Activated CD4-positive, CD25-positive, alpha-beta regulatory T cell treated with anti-CD3 and anti-CD28 coated beads, Interleukin-2, amount 50 U/mL, for 24 hours (primary cell): ENCODE data around the gene TMEM95.

Experiments used
- ATAC-seq, 2 donors: fragments of 150-1000 bp; cut with Tn5 transposase; one replicate each; pipeline ENCODE4 v1.10.0; 2021; ENCODE audit warnings: mild to moderate bottlenecking in 1 of 2, moderate library complexity in 1 of 2

TMEM95 gene

DNA sequence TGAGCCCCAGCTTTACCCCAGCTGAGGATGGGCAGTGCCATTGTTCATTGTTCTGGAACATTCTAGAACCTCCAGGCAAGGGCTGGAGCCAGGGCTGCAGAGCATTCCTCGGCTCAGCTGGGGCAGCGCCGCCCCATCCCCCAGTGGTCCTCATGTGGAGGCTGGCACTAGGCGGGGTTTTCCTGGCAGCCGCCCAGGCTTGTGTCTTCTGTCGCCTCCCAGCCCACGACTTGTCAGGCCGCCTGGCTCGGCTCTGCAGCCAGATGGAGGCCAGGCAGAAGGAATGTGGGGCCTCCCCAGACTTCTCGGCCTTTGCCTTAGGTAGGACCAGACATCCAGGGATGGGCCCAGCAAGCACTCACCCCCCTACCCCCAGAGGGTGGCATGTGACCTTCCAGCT is at the start of gene TMEM95:
TSS of gene TMEM95 (plus strand) at position 104 of the 400 bp plus-strand sequence. CDS start at position 153, 49 bp downstream.
- ATAC-seq, result no peak

DNA sequence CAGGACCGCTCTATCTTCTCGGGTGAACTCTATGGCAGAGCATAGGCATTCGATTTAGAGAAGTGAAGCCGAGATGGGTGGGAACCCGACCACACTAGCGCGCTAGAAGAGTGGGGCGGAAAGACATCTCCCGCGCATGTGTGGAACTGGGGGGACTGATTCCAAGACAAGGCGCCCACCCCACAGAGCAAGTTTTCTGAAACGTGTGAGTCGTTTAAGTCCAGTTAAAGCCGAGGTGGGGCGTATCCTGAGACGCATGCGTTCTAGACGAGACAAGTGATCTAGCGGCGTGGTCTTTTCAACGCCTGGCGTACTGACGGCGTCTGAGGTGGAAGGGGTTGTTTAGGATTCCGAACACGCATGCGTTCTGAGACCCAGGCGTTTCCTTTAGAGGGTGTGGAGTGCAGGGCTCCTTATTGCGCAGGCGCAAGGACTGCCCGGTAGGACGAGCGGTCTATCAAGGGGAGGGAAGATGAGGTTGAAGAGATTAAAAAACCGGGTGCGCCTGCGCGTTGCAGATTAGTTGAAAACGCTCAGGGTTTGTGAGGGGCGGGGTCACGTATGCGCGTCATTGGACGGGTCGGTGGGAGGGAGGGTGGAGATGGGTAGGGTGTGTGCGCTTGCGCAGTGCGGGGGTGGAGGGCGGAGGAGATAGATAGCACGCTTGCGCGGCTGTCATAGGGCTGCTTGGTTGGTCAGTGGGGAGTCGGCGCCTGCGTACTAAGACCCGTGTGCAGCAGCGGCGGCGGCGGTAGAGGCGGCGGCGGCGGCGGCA is 47.9 kb upstream of the TMEM95 start, which contains the start of gene EIF5A:
TSS of gene EIF5A (plus strand) at position 718 of the 775 bp plus-strand sequence. CDS start 2,008 bp downstream, outside the sequence.
- peak; percentile 71 to 72 for ATAC-seq

- peak in 1 of 2 donors; percentile 2 for ATAC-seq
These were observed 47.0 kb upstream of the TMEM95 start for GRCh38 chr17:7307686-7308624.

DNA sequence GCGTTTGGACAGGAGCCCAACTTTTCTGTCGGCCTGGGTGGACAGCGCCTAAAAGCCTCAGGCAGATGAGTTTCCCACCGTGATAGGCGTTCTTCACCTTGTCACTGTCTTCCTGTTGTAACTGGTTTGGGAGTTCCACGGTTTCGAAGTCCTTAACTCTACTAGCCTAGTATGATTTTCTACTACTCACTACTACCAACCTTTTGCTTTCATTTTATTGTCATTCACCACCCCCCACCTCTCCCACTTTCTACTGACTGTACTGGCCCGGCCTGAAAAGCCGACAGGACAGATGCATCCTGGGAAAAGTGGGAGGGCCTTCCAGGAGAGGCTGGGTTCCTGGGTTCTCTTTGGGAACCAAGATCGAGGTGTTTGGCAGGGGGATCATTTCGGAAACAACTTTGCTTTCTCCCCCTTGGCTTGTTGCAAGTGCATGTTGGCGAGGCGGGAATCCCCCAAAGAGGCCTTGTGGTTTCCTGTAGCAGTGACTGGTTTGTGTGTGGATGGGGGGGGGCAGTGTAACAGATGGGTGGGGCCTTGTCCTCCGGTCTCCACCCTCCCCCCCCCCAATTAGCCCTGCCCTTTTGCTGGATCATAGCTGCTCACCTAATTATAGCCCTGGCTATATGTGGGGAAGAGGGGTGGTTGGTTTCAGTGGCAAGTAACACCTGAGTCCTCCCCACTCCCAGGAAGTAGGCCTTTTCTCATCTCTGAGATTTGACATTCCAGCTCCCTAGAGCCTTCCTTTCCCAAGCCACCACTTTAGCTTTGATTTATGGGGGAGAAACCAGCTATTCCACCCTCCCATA is 46.1 kb upstream of the TMEM95 start:
- peak; percentile 40 to 48 for ATAC-seq

- no peak for ATAC-seq
These were observed 45.3 kb upstream of the TMEM95 start for GRCh38 chr17:7309628-7310027.

DNA sequence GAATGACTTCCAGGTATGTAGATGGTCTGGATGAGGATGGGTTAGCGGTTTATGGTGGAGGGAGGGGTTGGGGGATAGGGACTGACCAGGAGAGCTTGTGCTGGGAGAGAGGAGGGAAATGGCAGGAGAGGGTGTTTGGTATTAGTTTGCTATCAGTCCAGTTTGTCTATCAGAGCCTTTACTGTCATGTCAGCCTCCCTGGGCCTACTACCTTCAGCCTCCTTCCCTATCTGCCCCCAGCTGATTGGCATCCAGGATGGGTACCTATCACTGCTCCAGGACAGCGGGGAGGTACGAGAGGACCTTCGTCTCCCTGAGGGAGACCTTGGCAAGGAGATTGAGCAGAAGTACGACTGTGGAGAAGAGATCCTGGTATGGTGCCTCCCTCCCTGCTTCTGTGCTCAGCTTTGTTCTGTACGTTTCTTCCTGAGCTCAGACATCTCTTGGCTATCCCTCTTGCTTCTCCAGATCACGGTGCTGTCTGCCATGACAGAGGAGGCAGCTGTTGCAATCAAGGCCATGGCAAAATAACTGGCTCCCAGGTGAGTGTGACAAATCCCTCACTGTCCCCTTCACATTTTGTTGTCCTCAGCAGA is 43.7 kb upstream of the TMEM95 start:
- no peak for ATAC-seq

DNA sequence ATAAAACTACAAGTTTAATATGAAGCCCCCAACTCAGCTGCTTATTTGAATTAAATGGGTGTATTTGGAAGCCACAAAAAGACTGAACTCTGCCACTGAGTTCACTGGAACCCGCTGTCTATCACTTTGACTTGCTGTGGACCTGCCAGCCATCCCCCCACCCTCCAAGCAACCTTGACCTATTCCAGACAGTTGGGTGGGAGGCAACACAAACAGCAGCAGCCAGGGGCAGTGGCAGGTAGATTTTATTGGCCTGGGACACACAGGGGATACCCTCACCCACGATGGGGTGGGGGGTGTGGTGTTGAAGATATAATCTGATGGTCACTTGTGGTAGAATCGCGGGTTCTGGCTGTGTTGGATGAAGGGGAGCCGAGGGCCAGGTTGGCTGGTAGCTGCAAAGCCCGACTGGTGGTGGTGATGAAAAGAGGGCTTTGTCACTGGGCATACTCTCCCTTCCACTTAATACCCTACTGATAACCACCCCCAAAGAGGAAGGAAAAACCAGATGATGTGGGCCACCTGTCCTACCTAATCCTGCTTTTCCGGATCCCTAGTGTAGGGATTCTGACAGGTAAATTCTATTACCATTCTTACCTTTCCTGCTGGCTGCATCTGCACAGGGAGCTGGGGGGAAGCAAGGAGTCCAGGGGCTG is 42.4 kb upstream of the TMEM95 start:
- ATAC-seq, result no peak

DNA sequence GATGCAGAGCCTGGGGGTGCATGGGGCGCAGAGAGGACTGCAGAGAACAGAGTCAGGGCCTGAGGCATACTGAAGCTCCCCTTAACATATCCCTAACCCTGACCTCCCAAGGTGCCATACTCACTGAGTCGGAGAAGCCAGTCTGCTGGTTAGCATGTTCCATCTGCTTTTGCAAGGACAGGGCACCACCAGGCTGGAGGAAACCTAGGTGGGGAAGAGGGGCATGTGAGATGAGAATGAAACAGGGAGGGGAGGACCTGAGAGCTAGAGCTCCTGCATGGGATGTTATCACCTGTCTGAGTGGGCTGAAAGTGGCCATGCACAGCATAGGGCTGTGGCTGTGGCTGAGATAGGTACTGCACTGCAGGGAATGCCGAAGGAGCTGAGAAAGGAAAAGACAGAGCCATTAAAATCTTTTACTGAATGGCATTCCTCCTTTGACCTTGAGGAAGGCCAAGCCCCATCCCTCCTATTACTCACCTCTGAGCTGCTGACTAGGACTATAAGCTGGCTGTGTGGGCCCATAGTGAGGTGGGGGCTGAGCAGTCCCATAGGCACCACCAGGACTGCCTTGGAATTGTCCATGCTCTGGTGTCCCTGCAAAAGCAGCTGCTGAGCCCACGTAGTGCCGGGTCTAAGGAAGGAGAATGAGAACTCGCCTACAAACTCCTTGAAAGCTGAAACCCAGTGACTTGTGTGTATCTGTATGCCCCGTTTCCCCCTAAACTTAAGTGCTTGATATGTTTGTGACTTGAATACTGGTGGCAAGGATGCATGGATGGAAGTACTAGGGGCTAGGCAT is 41.7 kb upstream of the TMEM95 start:
- ATAC-seq, result peak; percentile 7 to 8

GRCh38 chr17:7313890-7314718 is 40.9 kb upstream of the TMEM95 start:
- no peak for ATAC-seq

DNA sequence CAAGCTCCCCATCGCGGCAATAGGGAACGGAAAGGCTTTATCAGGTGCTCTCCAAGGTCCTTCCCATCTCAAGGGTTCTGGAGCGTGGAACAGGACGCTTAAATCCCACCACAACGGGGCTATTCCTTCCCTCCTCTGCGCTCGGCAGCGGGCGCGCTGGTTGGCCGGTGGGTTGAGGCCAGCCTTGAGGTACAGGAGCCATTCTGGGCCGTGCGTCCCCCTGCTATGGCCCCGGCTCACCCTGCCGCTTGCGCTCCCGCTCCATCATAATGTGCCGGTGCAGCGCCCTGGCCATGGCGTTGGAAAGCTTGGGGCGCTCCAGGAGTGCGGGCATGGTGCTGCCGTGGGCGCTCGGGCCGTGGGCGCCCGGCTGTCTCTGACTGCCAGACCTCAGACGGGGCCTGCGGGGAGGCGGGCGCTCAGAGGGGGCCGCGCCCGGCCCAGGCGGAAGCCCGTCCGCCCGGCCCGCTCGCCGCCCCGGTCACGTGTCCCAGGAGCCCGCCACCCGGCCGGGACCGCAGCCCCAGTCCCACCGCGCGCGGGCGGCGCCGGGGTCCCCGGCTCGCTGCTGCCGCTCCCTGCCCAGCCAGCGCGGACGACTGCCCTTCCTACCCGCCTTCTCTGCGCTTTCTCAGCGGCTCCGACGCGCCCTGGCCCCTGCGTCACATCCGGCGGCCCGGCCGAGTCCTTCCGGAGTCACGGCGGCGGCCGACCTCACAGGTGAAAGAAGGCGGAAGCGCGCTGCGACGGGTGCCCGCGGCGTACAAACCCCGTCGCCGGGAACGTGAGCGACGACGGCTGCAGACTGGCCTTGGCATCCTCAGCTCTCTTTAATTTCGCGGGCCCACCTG is 40.0 kb upstream of the TMEM95 start, which contains the start of gene GPS2:
TSS of gene GPS2 (minus strand) at position 642 of the 851 bp plus-strand sequence. CDS start at position 334, 308 bp downstream.
- ATAC-seq, result peak; percentile 81 to 82

GRCh38 chr17:7315570-7316235 is 39.3 kb upstream of the TMEM95 start:
- no peak for ATAC-seq

DNA sequence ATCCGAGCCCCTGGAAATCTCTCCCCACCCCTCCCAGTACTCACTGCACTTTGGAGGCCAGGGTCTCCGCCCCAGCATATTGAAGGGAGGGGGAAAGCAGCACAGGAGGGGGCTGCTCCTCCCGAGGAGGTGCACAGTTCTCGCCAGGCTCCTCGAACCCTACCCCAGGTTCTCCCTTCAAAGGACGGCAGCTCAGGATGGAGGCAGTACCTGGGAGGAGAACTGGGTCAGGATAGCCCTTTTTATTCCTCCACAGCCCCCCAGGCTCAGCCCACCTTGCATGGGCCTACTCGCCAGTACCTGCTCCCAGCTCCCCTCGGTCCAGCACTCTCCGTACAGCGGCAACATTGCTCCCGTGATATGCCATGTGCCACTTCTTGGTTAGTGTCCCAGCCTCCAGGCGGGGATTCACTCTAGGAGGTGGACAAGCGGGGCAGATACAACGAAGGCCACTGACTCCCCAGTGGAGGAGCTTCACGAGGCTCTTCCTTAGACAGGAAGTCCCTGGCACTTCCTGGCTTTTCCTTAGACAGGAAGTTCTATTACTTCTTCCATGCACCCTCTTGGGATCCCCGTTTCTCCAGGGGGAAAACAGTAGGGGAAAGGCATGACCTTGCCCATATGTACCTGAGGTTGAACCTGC is 37.7 kb upstream of the TMEM95 start:
- ATAC-seq, result no peak

- ATAC-seq, result no peak
These were observed 36.7 kb upstream of the TMEM95 start for GRCh38 chr17:7318121-7318860.

- no peak for ATAC-seq
These were observed 33.5 kb upstream of the TMEM95 start for GRCh38 chr17:7321466-7321865.

DNA sequence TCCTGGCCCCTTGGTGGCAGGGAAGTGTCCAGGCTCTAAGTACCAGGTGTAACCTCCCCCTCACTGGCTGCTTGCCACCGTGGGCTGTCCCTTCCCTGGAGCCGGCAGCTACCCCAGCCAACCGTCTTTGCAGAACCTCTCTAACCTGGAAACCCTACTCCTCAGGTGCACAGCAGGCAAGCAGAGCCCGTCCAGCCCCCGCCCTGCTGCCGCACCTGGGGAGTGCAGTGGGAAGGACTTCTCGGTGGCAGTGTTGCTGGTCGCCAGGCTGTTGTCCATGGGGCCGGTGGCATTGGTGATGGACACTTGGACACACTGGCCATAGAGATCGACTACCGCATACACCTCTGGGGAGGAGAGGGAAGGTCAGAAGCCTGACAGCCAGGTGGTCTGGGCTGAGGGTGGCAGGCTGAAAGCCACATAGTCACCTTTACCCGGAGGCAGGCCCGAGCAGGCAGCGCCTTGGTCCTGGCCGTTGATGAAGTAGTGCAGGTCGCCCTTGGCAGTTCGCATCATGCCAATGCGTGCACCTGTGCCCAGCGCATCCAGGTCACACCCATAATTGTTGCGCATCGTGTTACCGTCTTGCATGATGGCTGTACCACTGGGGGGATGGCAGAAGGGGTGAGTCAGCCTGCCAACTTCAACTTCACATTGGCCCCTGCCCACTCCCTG is 32.3 kb upstream of the TMEM95 start:
- no peak for ATAC-seq
